A673 (cell line): ENCODE measurements around the gene SLCO4C1. TPM values are rescaled to one million over a fixed set of nuclear protein-coding genes. Genes with fewer than 3 reads are reported as not detected.

ENCODE experiments used
- BruUV-seq: library from RNA; stranded (reverse); fragments of 400-500 nt; replicated peaks from 2 replicates; lab custom pipeline; 2021; lab: Mats Ljungman, UMichigan
- CTCF ChIA-PET: fragments of 300-600 bp; sonication (Branson Sonifier 250); formaldehyde crosslinking; loops from one replicate; lab custom pipeline; 2022; ENCODE audit warnings: antibody characterized with exemption; lab: Charles Lee
- POLR2A ChIA-PET: fragments of 300-600 bp; sonication (Branson Sonifier 250); formaldehyde crosslinking; loops from one replicate; lab custom pipeline; 2022; ENCODE audit warnings: antibody characterized with exemption; ENCODE audit not compliant: low non-redundant PET; lab: Charles Lee
- DNase-seq: peaks from one replicate; pipeline ENCODE4 v3.0.0-alpha.2; 2015; ENCODE audit warnings: low spot score
- H3K27ac ChIP-seq: fragments of 200-600 bp; sonication (generic); 2 replicates; pipeline ENCODE4 v1.5.1; 2016; ENCODE audit warnings: mixed run types, low read depth, mild to moderate bottlenecking, mixed read lengths, antibody characterized with exemption, low read length; ENCODE audit not compliant: poor library complexity, severe bottlenecking
- H3K27me3 ChIP-seq: fragments of 200-600 bp; sonication (generic); replicated peaks from 2 replicates; pipeline ENCODE4 v1.6.1; 2017; ENCODE audit warnings: mixed run types, low read depth, mild to moderate bottlenecking, mixed read lengths, antibody characterized with exemption, low read length; ENCODE audit not compliant: insufficient read depth, poor library complexity
- H3K36me3 ChIP-seq: fragments of 200-600 bp; sonication (generic); 2 replicates; pipeline ENCODE4 v1.6.1; 2016; ENCODE audit warnings: mixed run types, mild to moderate bottlenecking, mixed read lengths, antibody characterized with exemption, low read length; ENCODE audit not compliant: insufficient read depth, poor library complexity, severe bottlenecking
- H3K4me1 ChIP-seq: fragments of 200-600 bp; sonication (generic); 2 replicates; pipeline ENCODE4 v1.6.1; 2017; ENCODE audit warnings: mixed run types, mild to moderate bottlenecking, mixed read lengths, antibody characterized with exemption, low read length; ENCODE audit not compliant: insufficient read depth, poor library complexity, severe bottlenecking
- H3K4me3 ChIP-seq: fragments of 200-600 bp; sonication (generic); 2 replicates; pipeline ENCODE4 v1.5.1; 2016; ENCODE audit warnings: low read depth, mixed run types, mild to moderate bottlenecking, mixed read lengths, low read length; ENCODE audit not compliant: poor library complexity, severe bottlenecking
- H3K9me3 ChIP-seq: fragments of 200-600 bp; sonication (generic); 2 replicates; pipeline ENCODE4 v1.6.1; 2016; ENCODE audit warnings: mixed run types, low read depth, mild to moderate bottlenecking, mixed read lengths, antibody characterized with exemption, low read length; ENCODE audit not compliant: poor library complexity, severe bottlenecking
- CTCF ChIP-seq: fragments of 300-800, 200-600 bp; sonication (generic); conservative IDR thresholded peaks from 2 replicates; pipeline ENCODE4 v1.5.1; 2017; ENCODE audit warnings: low read depth, mild to moderate bottlenecking, antibody characterized with exemption, low read length, moderate library complexity, mixed read lengths
- EZH2 ChIP-seq: fragments of 200-600 bp; sonication (generic); IDR thresholded peaks from 2 replicates; pipeline ENCODE4 v1.6.1; 2017; ENCODE audit warnings: borderline replicate concordance, low read depth, mild to moderate bottlenecking, mixed read lengths, antibody characterized with exemption, low read length; ENCODE audit not compliant: poor library complexity, severe bottlenecking
- intact Hi-C: fragments of 100-400 bp; cut with micrococcal nuclease; formaldehyde crosslinking; loops from one replicate; pipeline ENCODE4 v1.10.0; 2022; ENCODE audit not compliant: unreplicated experiment
- total RNA-seq: library from RNA; stranded (reverse); gene quantifications from 2 replicates; pipeline ENCODE4 v1.2.3, GENCODE V29; 2021

Gene SLCO4C1
- total RNA-seq, 1 experiment from 2014 or later, result 0.13 TPM

- ChIA-PET POLR2A (no interaction called here), CTCF (no interaction called here)
- Histone ChIP-seq H3K4me3 (no peak overlapping the region), H3K4me1 (no peaks in the 10 kb centered on the region), H3K9me3 (no peaks in the 10 kb centered on the region), H3K27ac (no peak overlapping the region), H3K36me3 (no peaks in the 10 kb centered on the region), H3K27me3 (peaks cover 8% of the 10 kb centered on the region)
- DNase-seq, result no peak
- intact Hi-C loops, result no loop called here
- no TSS peak for BruUV-seq
- TF ChIP-seq EZH2 (no peak), CTCF (no peak)
Observed at GRCh38 chr5:102277144-102277543, 18.9 kb downstream of the SLCO4C1 start.

GRCh38 chr5:102271759-102272158 is 24.3 kb downstream of the SLCO4C1 start:
- no peaks in the 10 kb centered on the region for H3K4me1 ChIP-seq
- no peaks in the 10 kb centered on the region for H3K9me3 ChIP-seq
- POLR2A ChIA-PET, result interaction anchor here (0.6 kb wide), 1 partner anchor 270 kb away, joined by 3 read pairs; no protein-coding TSS in a partner anchor
- no peak overlapping the region for H3K4me3 ChIP-seq
- DNase-seq, result peak; percentile 11
- H3K36me3 ChIP-seq, result no peaks in the 10 kb centered on the region
- no peak for TF ChIP-seq CTCF
- TF ChIP-seq EZH2, result no peak
- no TSS peak for BruUV-seq
- H3K27ac ChIP-seq, result no peak overlapping the region
- no peaks in the 10 kb centered on the region for H3K27me3 ChIP-seq
- CTCF ChIA-PET, result no interaction called here
- intact Hi-C loops, result no loop called here

- H3K36me3 ChIP-seq, result no peaks in the 10 kb centered on the region
- POLR2A ChIA-PET, result no interaction called here
- H3K4me1 ChIP-seq, result no peaks in the 10 kb centered on the region
- intact Hi-C loops, result no loop called here
- no TSS peak for BruUV-seq
- TF ChIP-seq EZH2, result no peak
- DNase-seq, result no peak
- no peak overlapping the region for H3K27ac ChIP-seq
- no peak overlapping the region for H3K4me3 ChIP-seq
- CTCF ChIA-PET, result no interaction called here
- H3K27me3 ChIP-seq, result no peaks in the 10 kb centered on the region
- H3K9me3 ChIP-seq, result no peaks in the 10 kb centered on the region
Observed at GRCh38 chr5:102270036-102270435, 26.0 kb downstream of the SLCO4C1 start.

- CTCF ChIA-PET, result no interaction called here
- POLR2A ChIA-PET, result no interaction called here
- Histone ChIP-seq H3K4me1 (no peaks in the 10 kb centered on the region), H3K27me3 (peaks cover 18% of the 10 kb centered on the region), H3K27ac (no peak overlapping the region), H3K4me3 (no peak overlapping the region), H3K9me3 (no peaks in the 10 kb centered on the region), H3K36me3 (no peaks in the 10 kb centered on the region)
- intact Hi-C loops, result no loop called here
- no peak for DNase-seq
- no TSS peak for BruUV-seq
- no peak for TF ChIP-seq EZH2
- no peak for TF ChIP-seq CTCF
Observed at GRCh38 chr5:102262688-102263087, 33.4 kb downstream of the SLCO4C1 start.
